ENCODE results near the gene CFAP73. TPM values are rescaled to one million over a fixed set of nuclear protein-coding genes. Genes with fewer than 3 reads are reported as not detected.

The CFAP73 gene
- total and polyA plus RNA-seq, 2 donors from 2014 or later: 0.52 to 2.4 TPM

DNA sequence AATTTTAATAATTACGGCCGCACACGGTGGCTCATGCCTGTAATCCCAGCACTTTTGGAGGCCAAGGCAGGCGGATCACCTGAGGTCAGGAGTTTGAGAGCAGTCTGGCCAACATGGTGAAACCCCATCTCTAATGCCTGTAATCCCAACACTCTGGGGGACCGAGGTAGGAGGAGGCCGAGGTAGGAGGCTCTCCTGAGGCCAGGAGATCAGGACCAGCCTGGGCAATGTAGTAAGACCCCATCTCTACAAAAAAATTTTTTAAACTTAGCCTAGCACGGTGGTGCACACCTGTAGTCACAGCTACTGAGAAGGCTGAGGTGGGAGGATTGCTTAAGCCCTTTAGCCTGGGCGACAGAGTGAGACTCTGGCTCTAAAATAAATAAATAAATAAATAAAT, 5.6 kb upstream of the CFAP73 start:
- TF ChIP-seq CTCF (IDR thresholded peaks at IDR 0.05; ENCODE audit: borderline replicate concordance, extremely low read depth, insufficient read depth): no peak
- Histone ChIP-seq H3K27ac (ENCODE audit: low read depth in 2 of 2, low read length in 2 of 2) (no peak overlapping the region), H3K9me3 (ENCODE audit: control insufficient read depth in 2 of 3, insufficient read depth in 1 of 3, low read length in 3 of 3) (peaks cover 0 to 4% (median 0%) of the 10 kb centered on the region in 3 donors), H3K27me3 (ENCODE audit: control insufficient read depth, insufficient read depth, low read length) (no peaks in the 10 kb centered on the region), H3K9ac (ENCODE audit: low read length in 3 of 3) (no peak overlapping the region), H3K4me3 (ENCODE audit: low read length in 3 of 3) (no peak overlapping the region), H3K4me1 (ENCODE audit: control insufficient read depth in 2 of 3, insufficient read depth in 2 of 3, low read depth in 1 of 3, low read length in 3 of 3) (peaks cover 0 to 2% (median 0%) of the 10 kb centered on the region in 3 donors), H3K36me3 (ENCODE audit: control insufficient read depth in 2 of 3, insufficient read depth in 3 of 3, low read length in 3 of 3) (no peaks in the 10 kb centered on the region)
- intact Hi-C loops (cut with DNase I): no loop called here
- no peak for FAIRE-seq
- DNase-seq: no peak

GRCh38 chr12:113144806-113145205, 4.7 kb upstream of the CFAP73 start:
- no peak for TF ChIP-seq CTCF (IDR thresholded peaks at IDR 0.05; ENCODE audit: borderline replicate concordance, extremely low read depth, insufficient read depth)
- H3K36me3 ChIP-seq (ENCODE audit: control insufficient read depth in 2 of 3, insufficient read depth in 3 of 3, low read length in 3 of 3): no peaks in the 10 kb centered on the region
- no peaks in the 10 kb centered on the region for H3K27me3 ChIP-seq (ENCODE audit: control insufficient read depth, insufficient read depth, low read length)
- no peak overlapping the region for H3K27ac ChIP-seq (ENCODE audit: low read depth in 2 of 2, low read length in 2 of 2)
- no peak overlapping the region for H3K4me3 ChIP-seq (ENCODE audit: low read length in 3 of 3)
- DNase-seq: no peak
- intact Hi-C loops (cut with DNase I): no loop called here
- no peak overlapping the region for H3K9ac ChIP-seq (ENCODE audit: low read length in 3 of 3)
- H3K9me3 ChIP-seq (ENCODE audit: control insufficient read depth in 2 of 3, insufficient read depth in 1 of 3, low read length in 3 of 3): peaks cover 0 to 4% (median 0%) of the 10 kb centered on the region in 3 donors
- peaks cover 0 to 6% (median 0%) of the 10 kb centered on the region in 3 donors for H3K4me1 ChIP-seq (ENCODE audit: control insufficient read depth in 2 of 3, insufficient read depth in 2 of 3, low read depth in 1 of 3, low read length in 3 of 3)
- no peak for FAIRE-seq

DNA sequence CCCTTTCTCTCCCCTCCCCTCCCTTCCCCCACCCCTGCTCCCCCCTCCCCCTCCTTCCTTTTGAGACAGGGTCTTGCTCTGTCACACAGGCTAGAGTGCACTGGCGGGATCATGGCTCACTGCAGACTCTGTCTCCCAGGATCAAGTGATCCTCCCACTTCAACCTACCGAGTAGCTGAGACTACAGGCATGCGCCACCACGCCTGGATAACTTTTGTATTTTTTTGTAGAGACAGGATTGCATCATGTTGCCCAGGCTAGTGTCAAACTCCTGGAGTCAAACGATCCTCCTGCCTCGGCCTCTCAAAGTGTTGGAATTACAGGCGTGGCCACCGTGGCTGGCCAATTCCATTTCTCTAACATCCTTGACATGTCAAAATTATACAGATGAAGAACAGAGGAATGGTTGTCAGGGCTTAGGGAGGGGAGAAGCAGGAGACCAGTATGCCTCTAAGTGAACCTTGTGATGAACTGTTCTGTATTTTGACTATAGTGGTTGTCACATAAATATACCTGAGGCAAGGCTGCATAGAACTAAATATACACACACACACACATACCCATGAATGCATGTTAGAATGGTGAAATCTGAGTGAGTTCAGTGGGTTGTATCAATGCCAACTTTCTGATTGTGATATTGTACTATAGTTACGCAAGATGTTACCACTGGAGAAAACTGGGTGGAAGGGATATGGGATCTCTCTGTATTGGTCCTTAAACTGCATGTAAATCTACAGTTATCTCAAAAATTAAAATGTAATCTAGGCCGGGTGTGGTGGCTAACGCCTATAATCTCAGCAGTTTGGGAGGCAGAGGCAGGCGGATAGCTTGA, 3.6 kb upstream of the CFAP73 start:
- Histone ChIP-seq H3K9ac (ENCODE audit: low read length in 3 of 3) (no peak overlapping the region), H3K36me3 (ENCODE audit: control insufficient read depth in 2 of 3, insufficient read depth in 3 of 3, low read length in 3 of 3) (no peaks in the 10 kb centered on the region), H3K27ac (ENCODE audit: low read depth in 2 of 2, low read length in 2 of 2) (no peak overlapping the region), H3K4me3 (ENCODE audit: low read length in 3 of 3) (no peak overlapping the region), H3K4me1 (ENCODE audit: control insufficient read depth in 2 of 3, insufficient read depth in 2 of 3, low read depth in 1 of 3, low read length in 3 of 3) (peaks cover 0 to 6% (median 0%) of the 10 kb centered on the region in 3 donors), H3K9me3 (ENCODE audit: control insufficient read depth in 2 of 3, insufficient read depth in 1 of 3, low read length in 3 of 3) (peaks cover 0 to 4% (median 0%) of the 10 kb centered on the region in 3 donors), H3K27me3 (ENCODE audit: control insufficient read depth, insufficient read depth, low read length) (no peaks in the 10 kb centered on the region)
- DNase-seq (peak in 2 of 5 donors; percentile 36 to 52), FAIRE-seq (no peak)
- no peak for TF ChIP-seq CTCF (IDR thresholded peaks at IDR 0.05; ENCODE audit: borderline replicate concordance, extremely low read depth, insufficient read depth)
- intact Hi-C loops (cut with DNase I): no loop called here
